Measurements from ENCODE around the gene GSG1L2.

DNA sequence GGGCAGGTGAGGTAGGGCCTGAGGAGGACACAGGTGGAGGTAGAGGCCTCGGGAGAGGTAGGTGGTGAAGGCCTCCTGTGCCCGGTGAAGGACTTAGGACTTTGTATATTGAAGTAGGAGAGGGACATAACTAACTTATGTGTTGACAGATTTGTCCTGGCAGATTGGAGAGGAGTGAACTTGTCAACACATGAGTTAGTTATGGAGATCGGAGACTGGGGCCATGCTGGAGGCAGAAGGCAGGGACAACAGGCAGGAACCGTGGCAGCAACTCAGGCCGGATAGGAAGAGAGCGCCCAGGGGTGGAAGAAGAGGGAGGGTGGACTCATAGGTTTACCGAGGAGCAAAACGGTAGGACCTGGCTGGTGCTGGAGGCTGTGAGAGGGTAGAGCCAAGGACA, 22.3 kb upstream of the GSG1L2 start:
- TF ChIP-seq, protein P1, sequence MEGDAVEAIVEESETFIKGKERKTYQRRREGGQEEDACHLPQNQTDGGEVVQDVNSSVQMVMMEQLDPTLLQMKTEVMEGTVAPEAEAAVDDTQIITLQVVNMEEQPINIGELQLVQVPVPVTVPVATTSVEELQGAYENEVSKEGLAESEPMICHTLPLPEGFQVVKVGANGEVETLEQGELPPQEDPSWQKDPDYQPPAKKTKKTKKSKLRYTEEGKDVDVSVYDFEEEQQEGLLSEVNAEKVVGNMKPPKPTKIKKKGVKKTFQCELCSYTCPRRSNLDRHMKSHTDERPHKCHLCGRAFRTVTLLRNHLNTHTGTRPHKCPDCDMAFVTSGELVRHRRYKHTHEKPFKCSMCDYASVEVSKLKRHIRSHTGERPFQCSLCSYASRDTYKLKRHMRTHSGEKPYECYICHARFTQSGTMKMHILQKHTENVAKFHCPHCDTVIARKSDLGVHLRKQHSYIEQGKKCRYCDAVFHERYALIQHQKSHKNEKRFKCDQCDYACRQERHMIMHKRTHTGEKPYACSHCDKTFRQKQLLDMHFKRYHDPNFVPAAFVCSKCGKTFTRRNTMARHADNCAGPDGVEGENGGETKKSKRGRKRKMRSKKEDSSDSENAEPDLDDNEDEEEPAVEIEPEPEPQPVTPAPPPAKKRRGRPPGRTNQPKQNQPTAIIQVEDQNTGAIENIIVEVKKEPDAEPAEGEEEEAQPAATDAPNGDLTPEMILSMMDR (conservative IDR thresholded peaks at IDR 0.05; ENCODE audit: low read depth, low read length): no peak
- TF ChIP-seq EZH2 (IDR thresholded peaks at IDR 0.05; ENCODE audit: low read length, unreplicated experiment) (no peak), EZH2phosphoT487 (IDR thresholded peaks at IDR 0.05; ENCODE audit: borderline replicate concordance, low read length) (no peak)
